LNCAP (cell line): ENCODE data around the gene NFU1.

ENCODE experiments used
- CTCF ChIP-seq: fragments of 450-650 bp; IDR thresholded peaks from 2 replicates; pipeline ENCODE4 v1.5.1; 2017; ENCODE audit warnings: mild to moderate bottlenecking

The NFU1 gene

GRCh38 chr2:69376403-69376802, 60.8 kb downstream of the NFU1 start:
- TF ChIP-seq CTCF: no peak

GRCh38 chr2:69375494-69376353, 61.5 kb downstream of the NFU1 start:
- TF ChIP-seq CTCF: peak; percentile 54; the same call in 1 of the 2 replicates

GRCh38 chr2:69372767-69373166, 64.5 kb downstream of the NFU1 start:
- TF ChIP-seq CTCF: no peak

GRCh38 chr2:69369802-69370201, 67.4 kb downstream of the NFU1 start:
- no peak for TF ChIP-seq CTCF

GRCh38 chr2:69368588-69368987, 68.6 kb downstream of the NFU1 start:
- TF ChIP-seq CTCF: no peak

- TF ChIP-seq CTCF: no peak
These were observed 77.9 kb downstream of the NFU1 start for GRCh38 chr2:69359371-69359770.

GRCh38 chr2:69358914-69359313, 78.3 kb downstream of the NFU1 start:
- TF ChIP-seq CTCF: no peak
